ENCODE results near the gene ADAM12.

DNA sequence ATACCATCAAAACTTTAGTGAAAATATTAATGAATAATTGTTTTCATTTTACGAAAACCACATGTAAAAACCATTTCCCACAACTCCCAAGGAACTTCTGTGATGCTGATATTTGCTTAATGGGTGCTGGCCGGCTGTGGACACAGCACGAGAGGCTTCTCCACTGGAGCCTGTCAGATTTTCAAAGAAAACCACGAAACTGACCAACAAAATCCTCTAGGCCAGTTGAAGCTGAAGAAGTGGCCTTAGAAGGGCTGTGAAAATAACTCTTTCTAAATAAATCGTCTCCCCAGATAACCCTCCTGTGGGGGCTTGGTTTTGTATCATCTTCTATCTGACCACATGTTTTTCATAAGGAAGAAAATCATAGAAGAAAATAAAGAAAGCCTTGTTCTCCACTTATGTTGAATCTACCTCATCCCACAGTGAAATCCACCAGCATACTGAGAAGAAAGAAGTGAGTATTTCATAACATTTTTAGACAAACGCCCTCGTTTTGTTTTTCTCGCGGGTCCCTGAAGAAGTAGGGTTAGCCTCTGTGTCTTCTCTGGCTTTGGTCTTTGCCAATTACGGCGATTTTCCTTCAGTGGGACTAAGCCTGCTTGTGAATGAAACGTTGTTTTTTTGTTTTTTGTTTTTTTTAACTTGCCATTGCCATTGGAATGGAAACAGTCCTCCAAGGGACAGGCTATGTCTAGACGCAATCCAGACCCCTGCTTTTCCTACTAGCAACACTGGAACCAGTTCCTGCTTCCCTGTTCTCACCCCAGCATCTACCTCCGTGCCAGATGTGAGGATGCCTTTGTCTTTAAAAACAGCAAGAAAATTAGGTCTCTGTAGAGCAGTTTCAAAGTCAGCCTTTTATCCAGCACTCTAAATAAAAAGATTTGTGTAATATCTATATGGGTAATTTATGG lies 123.9 kb downstream of the ADAM12 start:
- TF ChIP-seq, protein P1, sequence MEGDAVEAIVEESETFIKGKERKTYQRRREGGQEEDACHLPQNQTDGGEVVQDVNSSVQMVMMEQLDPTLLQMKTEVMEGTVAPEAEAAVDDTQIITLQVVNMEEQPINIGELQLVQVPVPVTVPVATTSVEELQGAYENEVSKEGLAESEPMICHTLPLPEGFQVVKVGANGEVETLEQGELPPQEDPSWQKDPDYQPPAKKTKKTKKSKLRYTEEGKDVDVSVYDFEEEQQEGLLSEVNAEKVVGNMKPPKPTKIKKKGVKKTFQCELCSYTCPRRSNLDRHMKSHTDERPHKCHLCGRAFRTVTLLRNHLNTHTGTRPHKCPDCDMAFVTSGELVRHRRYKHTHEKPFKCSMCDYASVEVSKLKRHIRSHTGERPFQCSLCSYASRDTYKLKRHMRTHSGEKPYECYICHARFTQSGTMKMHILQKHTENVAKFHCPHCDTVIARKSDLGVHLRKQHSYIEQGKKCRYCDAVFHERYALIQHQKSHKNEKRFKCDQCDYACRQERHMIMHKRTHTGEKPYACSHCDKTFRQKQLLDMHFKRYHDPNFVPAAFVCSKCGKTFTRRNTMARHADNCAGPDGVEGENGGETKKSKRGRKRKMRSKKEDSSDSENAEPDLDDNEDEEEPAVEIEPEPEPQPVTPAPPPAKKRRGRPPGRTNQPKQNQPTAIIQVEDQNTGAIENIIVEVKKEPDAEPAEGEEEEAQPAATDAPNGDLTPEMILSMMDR (IDR thresholded peaks at IDR 0.05; ENCODE audit: insufficient read depth, low read depth, low read length): no peak
- TF ChIP-seq EZH2 (IDR thresholded peaks at IDR 0.05; ENCODE audit: insufficient read depth, low read length): no peak

Data from astrocyte (in vitro differentiated cells and primary cell).